Testis (tissue), 2 donors: ENCODE measurements around the gene EIPR1.

Experiments used
- CTCF ChIP-seq, 3 experiments: fragments of 450-650 bp in 2 of 3; fragments of 200-600 bp in 1 of 3; sonication (generic) in 1 of 3; IDR thresholded peaks; one replicate each; pipeline ENCODE4 v1.5.1; 2016 to 2019; ENCODE audit warnings: antibody characterized with exemption in 3 of 3, mild to moderate bottlenecking in 2 of 3, moderate library complexity in 1 of 3
- POLR2A ChIP-seq: fragments of 450-650 bp; IDR thresholded peaks from one replicate; pipeline ENCODE4 v1.6.1; 2017; ENCODE audit warnings: antibody characterized with exemption, mild to moderate bottlenecking, moderate library complexity

GRCh38 chr2:3219536-3219935 lies 158.1 kb downstream of the EIPR1 start:
- no peak for TF ChIP-seq CTCF (IDR thresholded peaks at IDR 0.05)
- TF ChIP-seq POLR2A: no peak
